Measurements from ENCODE around the gene SCLT1. TPM values are rescaled to one million over a fixed set of nuclear protein-coding genes. Genes with fewer than 3 reads are reported as not detected.

The SCLT1 gene
- total and polyA plus RNA-seq, 2 of the 8 experiments (the other 6 are each of a cell fraction or from before 2014, with no cell fraction given): 4.8 to 13.1 TPM

DNA sequence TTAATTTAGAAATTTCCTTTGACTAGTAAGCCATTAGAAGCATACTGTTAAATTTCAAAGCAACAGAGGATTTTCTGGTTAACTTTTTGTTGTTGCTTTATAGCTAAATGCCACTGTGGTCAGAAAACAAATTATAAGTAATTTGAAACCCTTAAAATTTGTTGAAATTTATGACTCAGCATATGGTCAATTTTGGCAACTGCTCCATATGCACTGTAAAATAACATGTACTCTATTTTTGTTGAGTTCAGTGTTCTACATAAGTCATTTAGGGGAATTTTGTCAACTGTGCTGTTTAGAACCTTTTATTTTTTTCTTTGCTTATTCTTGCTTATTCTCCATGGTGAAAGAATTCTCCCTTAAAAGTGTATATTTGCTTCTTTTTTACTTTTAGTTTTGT lies 28.6 kb downstream of the SCLT1 start:
- Histone ChIP-seq H3K4me1 (replicated peaks in 1 of 4; ENCODE audit: control insufficient read depth in 3 of 4, insufficient read depth in 4 of 4, low read length in 3 of 4) (no peaks in the 10 kb centered on the region), H3K36me3 (ENCODE audit: control insufficient read depth in 2 of 4, insufficient read depth in 4 of 4, low read length in 3 of 4) (peaks cover 0 to 11% (median 3%) of the 10 kb centered on the region in 4 experiments; a peak in 4 of 8 replicates), H3K4me2 (ENCODE audit: insufficient read depth in 1 of 2, low read depth in 2 of 2, low read length in 2 of 2) (no peak overlapping the region), H3K14ac (ENCODE audit: insufficient read length) (no peak overlapping the region), H4K20me1 (replicated peaks in 1 of 2; ENCODE audit: control insufficient read depth in 1 of 2, insufficient read depth in 2 of 2, low read length in 2 of 2) (no peaks in the 10 kb centered on the region), H2AK5ac (ENCODE audit: low read depth, low read length) (no peak overlapping the region), H2BK15ac (ENCODE audit: low read length) (no peak overlapping the region), H3K4ac (replicated peaks; ENCODE audit: insufficient read length, low read depth, low read length) (no peak overlapping the region), H3K79me2 (ENCODE audit: control insufficient read depth in 1 of 2, insufficient read depth in 2 of 2, low read length in 2 of 2) (no peaks in the 10 kb centered on the region), H3K18ac (ENCODE audit: extremely low read depth, low read length) (no peak overlapping the region), H3K9ac (replicated peaks in 1 of 4; ENCODE audit: extremely low read depth in 1 of 4, low read depth in 3 of 4, low read length in 3 of 4) (no peak overlapping the region), H4K8ac (ENCODE audit: extremely low read depth, insufficient read depth, low read length) (no peak overlapping the region), H4K91ac (replicated peaks; ENCODE audit: insufficient read length, low read length) (no peak overlapping the region), H3K56ac (replicated peaks; ENCODE audit: insufficient read length, low read depth, low read length) (no peak overlapping the region), H3K23ac (ENCODE audit: insufficient read length) (no peak overlapping the region), H3K27ac (ENCODE audit: low read depth, low read length) (no peak overlapping the region), H3K23me2 (ENCODE audit: low read depth, low read length) (no peaks in the 10 kb centered on the region), H2AFZ (ENCODE audit: low read length) (no peak overlapping the region), H3K79me1 (ENCODE audit: low read depth, low read length) (no peaks in the 10 kb centered on the region; the same call in 1 of the 2 replicates), H3K4me3 (ENCODE audit: extremely low read depth in 1 of 4, insufficient read depth in 2 of 4, low read depth in 3 of 4, low read length in 4 of 4) (no peak overlapping the region), H2BK20ac (ENCODE audit: low read length) (no peak overlapping the region), H4K5ac (ENCODE audit: insufficient read length, low read depth, low read length) (no peak overlapping the region), H2BK120ac (replicated peaks; ENCODE audit: low read depth, low read length) (no peak overlapping the region), H3K27me3 (replicated peaks in 1 of 4; ENCODE audit: control insufficient read depth in 3 of 4, extremely low read depth in 1 of 4, insufficient read depth in 3 of 4, low read length in 3 of 4) (no peaks in the 10 kb centered on the region), H3K9me3 (ENCODE audit: insufficient read depth in 2 of 2, low read depth in 1 of 2, low read length in 1 of 2) (peaks cover 32 to 35% of the 10 kb centered on the region in 2 experiments), H2BK5ac (ENCODE audit: low read depth, low read length) (no peak overlapping the region), H2BK12ac (ENCODE audit: low read depth, low read length) (no peak overlapping the region)
- DNase-seq (ENCODE audit: low read depth in 1 of 2, low spot score in 2 of 2): no peak
- no peak for TF ChIP-seq TAF1 (IDR thresholded peaks at IDR 0.05; ENCODE audit: low read depth, low read length)
- no peak for TF ChIP-seq SP2 (IDR thresholded peaks at IDR 0.05; ENCODE audit: low read length)
- TF ChIP-seq FOSL1 (IDR thresholded peaks at IDR 0.05; ENCODE audit: insufficient read depth, low read depth, low read length): no peak
- TF ChIP-seq SP4 (IDR thresholded peaks at IDR 0.05; ENCODE audit: low read length): no peak
- TF ChIP-seq CBX5 (IDR thresholded peaks at IDR 0.05; ENCODE audit: low read depth, low read length): no peak
- TF ChIP-seq RBBP5 (IDR thresholded peaks at IDR 0.05; ENCODE audit: borderline replicate concordance, low read depth, low read length): no peak
- no peak for TF ChIP-seq GABPA (IDR thresholded peaks at IDR 0.05; ENCODE audit: borderline replicate concordance, insufficient read depth, low read length)
- FAIRE-seq: no peak
- CTCF ChIA-PET (ENCODE audit: partially characterized antibody): interaction anchor here (0.6 kb wide), 1 partner anchor 58 kb away, joined by 4 read pairs; no protein-coding TSS in a partner anchor
- POLR2A ChIA-PET (ENCODE audit: partially characterized antibody): no interaction called here

Measured in H1 (cell line).